ENCODE measurements around the gene DYNC1H1.

The DYNC1H1 gene

GRCh38 chr14:101986953-101987352, 22.6 kb downstream of the DYNC1H1 start:
- Mint-ChIP-seq H3K27ac (no peak overlapping the region), H3K36me3 (peaks cover 57% of the 10 kb centered on the region), H3K9me3 (no peaks in the 10 kb centered on the region), H3K4me1 (peaks cover 7% of the 10 kb centered on the region), H3K27me3 (no peaks in the 10 kb centered on the region), H3K4me3 (no peak overlapping the region)
- no peak for ATAC-seq

GRCh38 chr14:101988377-101988776, 24.0 kb downstream of the DYNC1H1 start:
- Mint-ChIP-seq H3K9me3 (no peaks in the 10 kb centered on the region), H3K4me3 (no peak overlapping the region), H3K27me3 (no peaks in the 10 kb centered on the region), H3K36me3 (peaks cover 57% of the 10 kb centered on the region), H3K27ac (no peak overlapping the region), H3K4me1 (peaks cover 22% of the 10 kb centered on the region)
- ATAC-seq = no peak

GRCh38 chr14:101991352-101991751, 27.0 kb downstream of the DYNC1H1 start:
- H3K36me3 Mint-ChIP-seq = peaks cover 53% of the 10 kb centered on the region
- H3K9me3 Mint-ChIP-seq = no peaks in the 10 kb centered on the region
- H3K4me1 Mint-ChIP-seq = peaks cover 27% of the 10 kb centered on the region
- peak; percentile 52 for ATAC-seq
- H3K4me3 Mint-ChIP-seq = no peak overlapping the region
- H3K27me3 Mint-ChIP-seq = no peaks in the 10 kb centered on the region
- H3K27ac Mint-ChIP-seq = peak overlapping the region; percentile 81

GRCh38 chr14:101992708-101993107, 28.3 kb downstream of the DYNC1H1 start:
- Mint-ChIP-seq H3K27me3 (no peaks in the 10 kb centered on the region), H3K9me3 (no peaks in the 10 kb centered on the region), H3K4me3 (peak overlapping the region; percentile 59), H3K4me1 (peaks cover 27% of the 10 kb centered on the region), H3K36me3 (peaks cover 60% of the 10 kb centered on the region), H3K27ac (peak overlapping the region; percentile 81)
- peak; percentile 99 for ATAC-seq

GRCh38 chr14:101997429-101998336, 33.3 kb downstream of the DYNC1H1 start:
- ATAC-seq = no peak
- Mint-ChIP-seq H3K4me3 (no peak overlapping the region), H3K4me1 (peaks cover 13% of the 10 kb centered on the region), H3K9me3 (no peaks in the 10 kb centered on the region), H3K27me3 (no peaks in the 10 kb centered on the region), H3K36me3 (peaks cover 64% of the 10 kb centered on the region), H3K27ac (no peak overlapping the region)

GRCh38 chr14:102000902-102001301, 36.5 kb downstream of the DYNC1H1 start:
- Mint-ChIP-seq H3K36me3 (peaks cover 55% of the 10 kb centered on the region), H3K9me3 (no peaks in the 10 kb centered on the region), H3K27ac (no peak overlapping the region), H3K27me3 (no peaks in the 10 kb centered on the region), H3K4me3 (no peak overlapping the region), H3K4me1 (no peaks in the 10 kb centered on the region)
- no peak for ATAC-seq

- Mint-ChIP-seq H3K4me1 (no peaks in the 10 kb centered on the region), H3K4me3 (no peak overlapping the region), H3K27me3 (no peaks in the 10 kb centered on the region), H3K27ac (no peak overlapping the region), H3K9me3 (no peaks in the 10 kb centered on the region), H3K36me3 (peaks cover 64% of the 10 kb centered on the region)
- ATAC-seq = no peak
Measured at GRCh38 chr14:102005336-102005735, 41.0 kb downstream of the DYNC1H1 start.

GRCh38 chr14:102007916-102008418, 43.6 kb downstream of the DYNC1H1 start:
- no peak overlapping the region for H3K4me3 Mint-ChIP-seq
- no peaks in the 10 kb centered on the region for H3K9me3 Mint-ChIP-seq
- no peak overlapping the region for H3K27ac Mint-ChIP-seq
- H3K27me3 Mint-ChIP-seq = no peaks in the 10 kb centered on the region
- no peaks in the 10 kb centered on the region for H3K4me1 Mint-ChIP-seq
- ATAC-seq = no peak
- peaks cover 75% of the 10 kb centered on the region for H3K36me3 Mint-ChIP-seq

- H3K36me3 Mint-ChIP-seq = peaks cover 81% of the 10 kb centered on the region
- no peak for ATAC-seq
- H3K4me1 Mint-ChIP-seq = no peaks in the 10 kb centered on the region
- H3K4me3 Mint-ChIP-seq = no peak overlapping the region
- H3K27ac Mint-ChIP-seq = no peak overlapping the region
- no peaks in the 10 kb centered on the region for H3K27me3 Mint-ChIP-seq
- H3K9me3 Mint-ChIP-seq = no peaks in the 10 kb centered on the region
Measured at GRCh38 chr14:102008891-102009290, 44.5 kb downstream of the DYNC1H1 start.

- peaks cover 93% of the 10 kb centered on the region for H3K36me3 Mint-ChIP-seq
- H3K9me3 Mint-ChIP-seq = no peaks in the 10 kb centered on the region
- H3K27ac Mint-ChIP-seq = no peak overlapping the region
- H3K27me3 Mint-ChIP-seq = no peaks in the 10 kb centered on the region
- no peaks in the 10 kb centered on the region for H3K4me1 Mint-ChIP-seq
- H3K4me3 Mint-ChIP-seq = no peak overlapping the region
- ATAC-seq = no peak
Measured at GRCh38 chr14:102011631-102012030, 47.3 kb downstream of the DYNC1H1 start.

- ATAC-seq = no peak
- Mint-ChIP-seq H3K4me1 (no peaks in the 10 kb centered on the region), H3K36me3 (peaks cover 90% of the 10 kb centered on the region), H3K9me3 (no peaks in the 10 kb centered on the region), H3K27ac (no peak overlapping the region), H3K4me3 (no peak overlapping the region), H3K27me3 (no peaks in the 10 kb centered on the region)
Measured at GRCh38 chr14:102012336-102012735, 48.0 kb downstream of the DYNC1H1 start.

GRCh38 chr14:102013669-102014200, 49.4 kb downstream of the DYNC1H1 start:
- Mint-ChIP-seq H3K36me3 (peaks cover 87% of the 10 kb centered on the region), H3K27me3 (no peaks in the 10 kb centered on the region), H3K9me3 (no peaks in the 10 kb centered on the region), H3K27ac (no peak overlapping the region), H3K4me3 (no peak overlapping the region), H3K4me1 (no peaks in the 10 kb centered on the region)
- ATAC-seq = no peak

- Mint-ChIP-seq H3K27ac (no peak overlapping the region), H3K36me3 (peaks cover 85% of the 10 kb centered on the region), H3K4me1 (no peaks in the 10 kb centered on the region), H3K27me3 (no peaks in the 10 kb centered on the region), H3K9me3 (no peaks in the 10 kb centered on the region), H3K4me3 (no peak overlapping the region)
- ATAC-seq = no peak
Measured at GRCh38 chr14:102015045-102015685, 50.8 kb downstream of the DYNC1H1 start.

- H3K4me3 Mint-ChIP-seq = no peak overlapping the region
- peaks cover 84% of the 10 kb centered on the region for H3K36me3 Mint-ChIP-seq
- no peak overlapping the region for H3K27ac Mint-ChIP-seq
- no peaks in the 10 kb centered on the region for H3K27me3 Mint-ChIP-seq
- no peak for ATAC-seq
- no peaks in the 10 kb centered on the region for H3K9me3 Mint-ChIP-seq
- H3K4me1 Mint-ChIP-seq = no peaks in the 10 kb centered on the region
Measured at GRCh38 chr14:102015771-102016170, 51.4 kb downstream of the DYNC1H1 start.

GRCh38 chr14:102016420-102017090, 52.2 kb downstream of the DYNC1H1 start:
- no peaks in the 10 kb centered on the region for H3K4me1 Mint-ChIP-seq

More at GRCh38 chr14:102016420-102017090, 52.2 kb downstream of the DYNC1H1 start:
- H3K4me3 Mint-ChIP-seq = no peak overlapping the region
- H3K9me3 Mint-ChIP-seq = no peaks in the 10 kb centered on the region
- H3K36me3 Mint-ChIP-seq = peaks cover 81% of the 10 kb centered on the region
- H3K27me3 Mint-ChIP-seq = no peaks in the 10 kb centered on the region
- H3K27ac Mint-ChIP-seq = no peak overlapping the region
- no peak for ATAC-seq

Measured in stimulated activated memory B cell treated with anti-CD40 and anti-IgM and Interleukin-4, amounts not matched to agents 10 μg/mL and 1 μg/mL and 100 μg/mL, for 72 hours (primary cell).